ENCODE results near the gene DHX16. TPM values are rescaled to one million over a fixed set of nuclear protein-coding genes. Genes with fewer than 3 reads are reported as not detected.
"Not testable (repeated sequence)": the region's sequence is repeated elsewhere in the genome, so short reads cannot be mapped to it uniquely, and the experiment has no call there.

The DHX16 gene
- total RNA-seq, 6 experiments from 2014 or later: 33.7 to 36.7 (median 35.5) TPM

- H3K36me3 Mint-ChIP-seq (ENCODE audit: low read depth): peaks cover 68% of the 10 kb centered on the region
- H3K9me3 Mint-ChIP-seq: no peaks in the 10 kb centered on the region
- H3K27me3 Mint-ChIP-seq (ENCODE audit: insufficient read depth): peaks cover 16% of the 10 kb centered on the region
- DNase-seq: no peak
- no peak for TF ChIP-seq CTCF (IDR thresholded peaks at IDR 0.05)
- peaks cover 57% of the 10 kb centered on the region for H3K4me1 Mint-ChIP-seq (ENCODE audit: low read depth)
- H3K4me3 Mint-ChIP-seq: peak overlapping the region; percentile 89
- H3K27ac Mint-ChIP-seq: peak overlapping the region; percentile 91
Observed at GRCh38 chr6:30719356-30719755, 46.5 kb upstream of the DHX16 start.

- Mint-ChIP-seq H3K27ac (peak overlapping the region; percentile 99), H3K4me3 (peak overlapping the region; percentile 99), H3K36me3 (ENCODE audit: low read depth) (peaks cover 64% of the 10 kb centered on the region), H3K4me1 (ENCODE audit: low read depth) (peaks cover 44% of the 10 kb centered on the region)
- TF ChIP-seq CTCF (IDR thresholded peaks at IDR 0.05): peak; percentile 30; the same call in 1 of the 2 replicates
- H3K9me3 Mint-ChIP-seq; H3K27me3 Mint-ChIP-seq (ENCODE audit: insufficient read depth); DNase-seq: not testable (repeated sequence)
Observed at GRCh38 chr6:30717845-30718720, 45.3 kb upstream of the DHX16 start.

GRCh38 chr6:30717129-30717844 is 44.5 kb upstream of the DHX16 start, which contains the start of gene MDC1:
Gene MDC1, minus strand, starts transcription at chr6:30717281. Its CDS starts 2,106 bp downstream, at chr6:30715175.
- Mint-ChIP-seq H3K9me3 (no peaks in the 10 kb centered on the region), H3K4me1 (ENCODE audit: low read depth) (peaks cover 36% of the 10 kb centered on the region), H3K27ac (peak within 1 kb of the TSS; percentile 100), H3K36me3 (ENCODE audit: low read depth) (peaks cover 64% of the 10 kb centered on the region), H3K4me3 (peak within 1 kb of the TSS; percentile 99), H3K27me3 (ENCODE audit: insufficient read depth) (peaks cover 2% of the 10 kb centered on the region)
- DNase-seq: peak; percentile 100
- TF ChIP-seq CTCF (IDR thresholded peaks at IDR 0.05): peak; percentile 70

- peaks cover 62% of the 10 kb centered on the region for H3K36me3 Mint-ChIP-seq (ENCODE audit: low read depth)
- peak overlapping the region; percentile 99 for H3K4me3 Mint-ChIP-seq
- DNase-seq: no peak
- H3K9me3 Mint-ChIP-seq: no peaks in the 10 kb centered on the region
- no peak for TF ChIP-seq CTCF (IDR thresholded peaks at IDR 0.05)
- H3K27ac Mint-ChIP-seq: peak overlapping the region; percentile 100
- H3K4me1 Mint-ChIP-seq (ENCODE audit: low read depth): peaks cover 36% of the 10 kb centered on the region
- peaks cover 2% of the 10 kb centered on the region for H3K27me3 Mint-ChIP-seq (ENCODE audit: insufficient read depth)
Observed at GRCh38 chr6:30716879-30717128, 44.0 kb upstream of the DHX16 start.

- DNase-seq: no peak
- no peak overlapping the region for H3K4me3 Mint-ChIP-seq
- peaks cover 50% of the 10 kb centered on the region for H3K36me3 Mint-ChIP-seq (ENCODE audit: low read depth)
- H3K9me3 Mint-ChIP-seq: no peaks in the 10 kb centered on the region
- TF ChIP-seq CTCF (IDR thresholded peaks at IDR 0.05): no peak
- H3K27ac Mint-ChIP-seq: no peak overlapping the region
- H3K27me3 Mint-ChIP-seq (ENCODE audit: insufficient read depth): peaks cover 4% of the 10 kb centered on the region; the same call in 1 of the 2 replicates
- peaks cover 32% of the 10 kb centered on the region for H3K4me1 Mint-ChIP-seq (ENCODE audit: low read depth)
Observed at GRCh38 chr6:30714263-30714662, 41.5 kb upstream of the DHX16 start.
